Measurements from ENCODE around the gene PADI3. TPM values are rescaled to one million over a fixed set of nuclear protein-coding genes. Genes with fewer than 3 reads are reported as not detected.

PADI3 gene
- polyA plus RNA-seq, 1 of the 3 experiments (the other 2 are of a cell fraction): 0.30 TPM

DNA sequence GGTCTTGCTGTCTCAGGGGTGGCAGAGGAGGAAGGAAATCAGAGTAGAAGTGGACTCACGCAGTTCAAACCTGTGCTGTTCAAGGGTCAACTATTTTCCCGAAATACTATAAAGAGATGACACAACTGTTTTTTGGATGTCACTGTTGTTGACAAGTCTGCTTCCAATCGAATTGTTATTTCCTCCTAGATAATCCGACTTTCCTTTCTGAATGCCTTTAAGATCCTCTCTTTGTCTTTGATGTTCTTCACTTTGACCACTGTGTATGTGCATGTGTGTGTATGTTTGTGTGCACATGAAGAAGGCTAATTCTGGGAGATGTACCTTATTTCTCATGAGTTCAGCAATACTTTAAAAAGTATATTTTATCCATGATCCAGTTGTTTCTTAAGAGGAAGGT lies 80.7 kb downstream of the PADI3 start:
- CTCF ChIA-PET: no interaction called here
- DNase-seq: no peak
- no peak overlapping the region for H3K4me3 ChIP-seq (ENCODE audit: low read depth in 2 of 2, low read length in 1 of 2)
- no peaks in the 10 kb centered on the region for H3K36me3 ChIP-seq (replicated peaks in 1 of 2; ENCODE audit: control insufficient read depth in 1 of 2, insufficient read depth in 2 of 2, low read length in 1 of 2)
- H3K4me2 ChIP-seq: no peak overlapping the region
- no peaks in the 10 kb centered on the region for H3K9me2 ChIP-seq
- TF ChIP-seq POLR2AphosphoS5 (IDR thresholded peaks at IDR 0.05; ENCODE audit: low read depth, low read length) (no peak), TEAD4 (IDR thresholded peaks at IDR 0.05; ENCODE audit: borderline replicate concordance, insufficient read depth) (no peak)
- TF ChIP-seq, protein P1, sequence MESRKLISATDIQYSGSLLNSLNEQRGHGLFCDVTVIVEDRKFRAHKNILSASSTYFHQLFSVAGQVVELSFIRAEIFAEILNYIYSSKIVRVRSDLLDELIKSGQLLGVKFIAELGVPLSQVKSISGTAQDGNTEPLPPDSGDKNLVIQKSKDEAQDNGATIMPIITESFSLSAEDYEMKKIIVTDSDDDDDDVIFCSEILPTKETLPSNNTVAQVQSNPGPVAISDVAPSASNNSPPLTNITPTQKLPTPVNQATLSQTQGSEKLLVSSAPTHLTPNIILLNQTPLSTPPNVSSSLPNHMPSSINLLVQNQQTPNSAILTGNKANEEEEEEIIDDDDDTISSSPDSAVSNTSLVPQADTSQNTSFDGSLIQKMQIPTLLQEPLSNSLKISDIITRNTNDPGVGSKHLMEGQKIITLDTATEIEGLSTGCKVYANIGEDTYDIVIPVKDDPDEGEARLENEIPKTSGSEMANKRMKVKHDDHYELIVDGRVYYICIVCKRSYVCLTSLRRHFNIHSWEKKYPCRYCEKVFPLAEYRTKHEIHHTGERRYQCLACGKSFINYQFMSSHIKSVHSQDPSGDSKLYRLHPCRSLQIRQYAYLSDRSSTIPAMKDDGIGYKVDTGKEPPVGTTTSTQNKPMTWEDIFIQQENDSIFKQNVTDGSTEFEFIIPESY (IDR thresholded peaks at IDR 0.05; ENCODE audit: borderline replicate concordance, low read depth): no peak
- H3K9me3 ChIP-seq: no peaks in the 10 kb centered on the region
- WGBS (ENCODE audit: low lambda C conversion rate): 39% methylated on average over 4 of the region's 4 CpGs
- H3K27me3 ChIP-seq (ENCODE audit: insufficient read depth): peaks cover 7% of the 10 kb centered on the region; the same call in 1 of the 2 replicates
- H3K27ac ChIP-seq (ENCODE audit: low read depth in 2 of 2, low read length in 1 of 2): no peak overlapping the region
- H3F3A ChIP-seq (replicated peaks; ENCODE audit: insufficient read depth): no peaks in the 10 kb centered on the region
- POLR2A ChIA-PET: no interaction called here
- H4K20me1 ChIP-seq (ENCODE audit: insufficient read depth): no peaks in the 10 kb centered on the region
- H3K9ac ChIP-seq: no peak overlapping the region
- H3K79me2 ChIP-seq (ENCODE audit: insufficient read depth): no peaks in the 10 kb centered on the region
- no peak overlapping the region for H2AFZ ChIP-seq (ENCODE audit: low read depth)
- H3K4me1 ChIP-seq (ENCODE audit: control insufficient read depth in 1 of 2, insufficient read depth in 2 of 2, low read depth in 1 of 2, low read length in 1 of 2): no peaks in the 10 kb centered on the region

DNA sequence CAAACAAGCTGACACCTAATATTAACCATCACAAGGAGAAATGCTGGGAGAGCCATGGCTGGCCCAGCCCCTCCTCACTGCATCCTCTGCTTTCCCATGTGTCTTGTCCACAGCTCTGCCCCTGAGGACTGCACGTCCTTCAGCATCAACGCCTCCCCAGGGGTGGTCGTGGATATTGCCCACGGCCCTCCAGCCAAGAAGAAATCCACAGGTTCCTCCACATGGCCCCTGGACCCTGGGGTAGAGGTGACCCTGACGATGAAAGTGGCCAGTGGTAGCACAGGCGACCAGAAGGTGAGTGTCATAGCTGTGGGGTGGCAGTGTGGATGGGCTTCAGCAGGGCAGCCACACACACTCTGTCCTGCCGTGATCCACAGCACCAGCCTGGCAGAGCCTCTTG lies 82.0 kb downstream of the PADI3 start:
- Histone ChIP-seq H3K36me3 (replicated peaks in 1 of 2; ENCODE audit: control insufficient read depth in 1 of 2, insufficient read depth in 2 of 2, low read length in 1 of 2) (no peaks in the 10 kb centered on the region), H2AFZ (ENCODE audit: low read depth) (no peak overlapping the region), H3K27ac (ENCODE audit: low read depth in 2 of 2, low read length in 1 of 2) (no peak overlapping the region), H3K4me3 (ENCODE audit: low read depth in 2 of 2, low read length in 1 of 2) (no peak overlapping the region), H3K27me3 (ENCODE audit: insufficient read depth) (peaks cover 7% of the 10 kb centered on the region; the same call in 1 of the 2 replicates), H3K4me2 (no peak overlapping the region), H3K4me1 (ENCODE audit: control insufficient read depth in 1 of 2, insufficient read depth in 2 of 2, low read depth in 1 of 2, low read length in 1 of 2) (no peaks in the 10 kb centered on the region), H3K9me3 (no peaks in the 10 kb centered on the region), H3K9ac (no peak overlapping the region), H3K9me2 (no peaks in the 10 kb centered on the region), H4K20me1 (ENCODE audit: insufficient read depth) (no peaks in the 10 kb centered on the region), H3F3A (replicated peaks; ENCODE audit: insufficient read depth) (no peaks in the 10 kb centered on the region), H3K79me2 (ENCODE audit: insufficient read depth) (no peaks in the 10 kb centered on the region)
- ChIA-PET POLR2A (no interaction called here), CTCF (interaction anchor here (1.8 to 9.4 kb wide), 2 partner anchors 94 to 206 kb away, joined by 5 to 60 read pairs; no protein-coding TSS in a partner anchor)
- 11% methylated on average over 4 of the region's 7 CpGs for WGBS (ENCODE audit: low lambda C conversion rate)
- no peak for DNase-seq
- TF ChIP-seq SMC3 (IDR thresholded peaks at IDR 0.05; ENCODE audit: low read depth, low read length): no peak
- no peak for TF ChIP-seq NFIC (IDR thresholded peaks at IDR 0.05; ENCODE audit: borderline replicate concordance)
- TF ChIP-seq YY1 (IDR thresholded peaks at IDR 0.05; ENCODE audit: low read depth): no peak
- TF ChIP-seq, protein P2, sequence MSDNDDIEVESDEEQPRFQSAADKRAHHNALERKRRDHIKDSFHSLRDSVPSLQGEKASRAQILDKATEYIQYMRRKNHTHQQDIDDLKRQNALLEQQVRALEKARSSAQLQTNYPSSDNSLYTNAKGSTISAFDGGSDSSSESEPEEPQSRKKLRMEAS (IDR thresholded peaks at IDR 0.05; ENCODE audit: low read depth): no peak
- TF ChIP-seq CHD2 (IDR thresholded peaks at IDR 0.05; ENCODE audit: low read length, partially characterized antibody): no peak
- TF ChIP-seq GATA2 (CRISPR knock-in tag; IDR thresholded peaks at IDR 0.05): no peak
- TF ChIP-seq, protein P3, sequence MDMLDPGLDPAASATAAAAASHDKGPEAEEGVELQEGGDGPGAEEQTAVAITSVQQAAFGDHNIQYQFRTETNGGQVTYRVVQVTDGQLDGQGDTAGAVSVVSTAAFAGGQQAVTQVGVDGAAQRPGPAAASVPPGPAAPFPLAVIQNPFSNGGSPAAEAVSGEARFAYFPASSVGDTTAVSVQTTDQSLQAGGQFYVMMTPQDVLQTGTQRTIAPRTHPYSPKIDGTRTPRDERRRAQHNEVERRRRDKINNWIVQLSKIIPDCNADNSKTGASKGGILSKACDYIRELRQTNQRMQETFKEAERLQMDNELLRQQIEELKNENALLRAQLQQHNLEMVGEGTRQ (IDR thresholded peaks at IDR 0.05; ENCODE audit: borderline replicate concordance, low read depth, low read length): no peak
- no peak for TF ChIP-seq MEF2A (IDR thresholded peaks at IDR 0.05; ENCODE audit: borderline replicate concordance, low read depth)
- TF ChIP-seq FOSL2 (IDR thresholded peaks at IDR 0.05; ENCODE audit: borderline replicate concordance, low read depth): no peak
- no peak for TF ChIP-seq TCF12 (IDR thresholded peaks at IDR 0.05)
- TF ChIP-seq RFX5 (IDR thresholded peaks at IDR 0.05; ENCODE audit: low read length): no peak
- no peak for TF ChIP-seq POLR2AphosphoS5 (IDR thresholded peaks at IDR 0.05; ENCODE audit: low read depth, low read length)
- TF ChIP-seq EP300 (IDR thresholded peaks at IDR 0.05; ENCODE audit: borderline replicate concordance in 1 of 2, low read depth in 1 of 2, low read length in 1 of 2): no peak
- no peak for TF ChIP-seq FOXM1 (IDR thresholded peaks at IDR 0.05; ENCODE audit: low read depth)
- TF ChIP-seq, protein P1 (IDR thresholded peaks at IDR 0.05; ENCODE audit: borderline replicate concordance, low read depth): no peak
- TF ChIP-seq MXI1 (IDR thresholded peaks at IDR 0.05; ENCODE audit: low read depth, low read length): no peak
- TF ChIP-seq, protein P4, sequence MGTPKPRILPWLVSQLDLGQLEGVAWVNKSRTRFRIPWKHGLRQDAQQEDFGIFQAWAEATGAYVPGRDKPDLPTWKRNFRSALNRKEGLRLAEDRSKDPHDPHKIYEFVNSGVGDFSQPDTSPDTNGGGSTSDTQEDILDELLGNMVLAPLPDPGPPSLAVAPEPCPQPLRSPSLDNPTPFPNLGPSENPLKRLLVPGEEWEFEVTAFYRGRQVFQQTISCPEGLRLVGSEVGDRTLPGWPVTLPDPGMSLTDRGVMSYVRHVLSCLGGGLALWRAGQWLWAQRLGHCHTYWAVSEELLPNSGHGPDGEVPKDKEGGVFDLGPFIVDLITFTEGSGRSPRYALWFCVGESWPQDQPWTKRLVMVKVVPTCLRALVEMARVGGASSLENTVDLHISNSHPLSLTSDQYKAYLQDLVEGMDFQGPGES (IDR thresholded peaks at IDR 0.05; ENCODE audit: low read depth, low read length): no peak
- TF ChIP-seq FOXJ3 (CRISPR knock-in tag; IDR thresholded peaks at IDR 0.05): no peak
- TF ChIP-seq, protein P5, sequence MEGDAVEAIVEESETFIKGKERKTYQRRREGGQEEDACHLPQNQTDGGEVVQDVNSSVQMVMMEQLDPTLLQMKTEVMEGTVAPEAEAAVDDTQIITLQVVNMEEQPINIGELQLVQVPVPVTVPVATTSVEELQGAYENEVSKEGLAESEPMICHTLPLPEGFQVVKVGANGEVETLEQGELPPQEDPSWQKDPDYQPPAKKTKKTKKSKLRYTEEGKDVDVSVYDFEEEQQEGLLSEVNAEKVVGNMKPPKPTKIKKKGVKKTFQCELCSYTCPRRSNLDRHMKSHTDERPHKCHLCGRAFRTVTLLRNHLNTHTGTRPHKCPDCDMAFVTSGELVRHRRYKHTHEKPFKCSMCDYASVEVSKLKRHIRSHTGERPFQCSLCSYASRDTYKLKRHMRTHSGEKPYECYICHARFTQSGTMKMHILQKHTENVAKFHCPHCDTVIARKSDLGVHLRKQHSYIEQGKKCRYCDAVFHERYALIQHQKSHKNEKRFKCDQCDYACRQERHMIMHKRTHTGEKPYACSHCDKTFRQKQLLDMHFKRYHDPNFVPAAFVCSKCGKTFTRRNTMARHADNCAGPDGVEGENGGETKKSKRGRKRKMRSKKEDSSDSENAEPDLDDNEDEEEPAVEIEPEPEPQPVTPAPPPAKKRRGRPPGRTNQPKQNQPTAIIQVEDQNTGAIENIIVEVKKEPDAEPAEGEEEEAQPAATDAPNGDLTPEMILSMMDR (IDR thresholded peaks at IDR 0.05): no peak
